Dendritic cell treated with granulocyte-macrophage colony-stimulating factor and Interleukin-4, amounts not matched to agents 40 ng/mL and 50 ng/mL, for 4 days (primary cell): ENCODE data around the gene CRTAP.
A peak's percentile ranks its signal among the peaks of the same experiment; 100 is the strongest.
"Not testable (repeated sequence)": the region's sequence is repeated elsewhere in the genome, so short reads cannot be mapped to it uniquely, and the experiment has no call there.

Source experiments
- H3K27ac Mint-ChIP-seq: one replicate; pipeline ENCODE4 v1.8.0; 2022; ENCODE audit warnings: mild to moderate bottlenecking, mixed read lengths
- H3K27me3 Mint-ChIP-seq: one replicate; pipeline ENCODE4 v1.8.0; 2022; ENCODE audit warnings: mild to moderate bottlenecking, mixed read lengths
- H3K36me3 Mint-ChIP-seq: one replicate; pipeline ENCODE4 v1.8.0; 2022; ENCODE audit warnings: low read depth, mixed read lengths
- H3K4me1 Mint-ChIP-seq: one replicate; pipeline ENCODE4 v1.8.0; 2022; ENCODE audit warnings: low read depth, mixed read lengths
- H3K4me3 Mint-ChIP-seq: one replicate; pipeline ENCODE4 v1.8.0; 2022; ENCODE audit warnings: mild to moderate bottlenecking, moderate library complexity, mixed read lengths
- H3K9me3 Mint-ChIP-seq: one replicate; pipeline ENCODE4 v1.8.0; 2022; ENCODE audit warnings: mixed read lengths
- intact Hi-C: fragments of 100-400 bp; cut with micrococcal nuclease; formaldehyde crosslinking; loops from one replicate; pipeline ENCODE4 v1.15.0; 2022

CRTAP gene

GRCh38 chr3:33089515-33089914 lies 24.3 kb upstream of the CRTAP start:
- H3K27ac Mint-ChIP-seq: no peak overlapping the region
- intact Hi-C loops: no loop called here

GRCh38 chr3:33091746-33092145 lies 22.1 kb upstream of the CRTAP start:
- Mint-ChIP-seq H3K4me1 (peaks cover 90% of the 10 kb centered on the region), H3K27ac (peak overlapping the region; percentile 28), H3K4me3 (no peak overlapping the region), H3K9me3 (no peaks in the 10 kb centered on the region), H3K36me3 (peaks cover 91% of the 10 kb centered on the region), H3K27me3 (no peaks in the 10 kb centered on the region)
- intact Hi-C loops: no loop called here

More at GRCh38 chr3:33089515-33089914, 24.3 kb upstream of the CRTAP start:
- no peaks in the 10 kb centered on the region for H3K9me3 Mint-ChIP-seq
- peaks cover 93% of the 10 kb centered on the region for H3K36me3 Mint-ChIP-seq
- H3K4me3 Mint-ChIP-seq: no peak overlapping the region
- no peaks in the 10 kb centered on the region for H3K27me3 Mint-ChIP-seq
- H3K4me1 Mint-ChIP-seq: peaks cover 89% of the 10 kb centered on the region

- intact Hi-C loops: no loop called here
- Mint-ChIP-seq H3K27me3 (no peaks in the 10 kb centered on the region), H3K9me3 (no peaks in the 10 kb centered on the region), H3K4me1 (peaks cover 81% of the 10 kb centered on the region), H3K27ac (peak overlapping the region; percentile 28), H3K4me3 (no peak overlapping the region), H3K36me3 (peaks cover 87% of the 10 kb centered on the region)
Measured at GRCh38 chr3:33092496-33093254, 21.1 kb upstream of the CRTAP start.

- no peak overlapping the region for H3K4me3 Mint-ChIP-seq
- no peaks in the 10 kb centered on the region for H3K27me3 Mint-ChIP-seq
- no peak overlapping the region for H3K27ac Mint-ChIP-seq
- peaks cover 75% of the 10 kb centered on the region for H3K4me1 Mint-ChIP-seq
- H3K36me3 Mint-ChIP-seq: peaks cover 76% of the 10 kb centered on the region
- intact Hi-C loops: no loop called here
- H3K9me3 Mint-ChIP-seq: no peaks in the 10 kb centered on the region
Measured at GRCh38 chr3:33093847-33094246, 20.0 kb upstream of the CRTAP start.

GRCh38 chr3:33095436-33095835 lies 18.4 kb upstream of the CRTAP start:
- intact Hi-C loops: no loop called here
- no peaks in the 10 kb centered on the region for H3K27me3 Mint-ChIP-seq
- H3K4me1 Mint-ChIP-seq: peaks cover 59% of the 10 kb centered on the region
- H3K36me3 Mint-ChIP-seq: peaks cover 60% of the 10 kb centered on the region
- no peaks in the 10 kb centered on the region for H3K9me3 Mint-ChIP-seq
- peak overlapping the region; percentile 98 for H3K27ac Mint-ChIP-seq
- H3K4me3 Mint-ChIP-seq: peak overlapping the region; percentile 97

- Mint-ChIP-seq H3K4me3 (peak overlapping the region; percentile 97), H3K27me3 (no peaks in the 10 kb centered on the region), H3K36me3 (peaks cover 51% of the 10 kb centered on the region), H3K9me3 (no peaks in the 10 kb centered on the region), H3K27ac (peak overlapping the region; percentile 98), H3K4me1 (peaks cover 51% of the 10 kb centered on the region)
- intact Hi-C loops: loop anchor here (1.0 kb wide), 1 partner anchor 18 kb away; the partner anchor contains the start of gene CRTAP
Measured at GRCh38 chr3:33096093-33096868, 17.5 kb upstream of the CRTAP start.

- Mint-ChIP-seq H3K4me1 (peaks cover 30% of the 10 kb centered on the region), H3K9me3 (no peaks in the 10 kb centered on the region), H3K4me3 (no peak overlapping the region), H3K27ac (no peak overlapping the region), H3K27me3 (no peaks in the 10 kb centered on the region), H3K36me3 (peaks cover 22% of the 10 kb centered on the region)
- intact Hi-C loops: no loop called here
Measured at GRCh38 chr3:33099109-33099645, 14.6 kb upstream of the CRTAP start.

- Mint-ChIP-seq H3K36me3 (peaks cover 19% of the 10 kb centered on the region), H3K27me3 (no peaks in the 10 kb centered on the region), H3K4me3 (no peak overlapping the region), H3K9me3 (no peaks in the 10 kb centered on the region), H3K4me1 (peaks cover 28% of the 10 kb centered on the region), H3K27ac (no peak overlapping the region)
- intact Hi-C loops: no loop called here
Measured at GRCh38 chr3:33099701-33100100, 14.1 kb upstream of the CRTAP start.

GRCh38 chr3:33100229-33100628 lies 13.6 kb upstream of the CRTAP start:
- H3K27me3 Mint-ChIP-seq: no peaks in the 10 kb centered on the region

GRCh38 chr3:33103034-33103433 lies 10.8 kb upstream of the CRTAP start:
- intact Hi-C loops: no loop called here
- H3K27ac Mint-ChIP-seq: no peak overlapping the region
- no peaks in the 10 kb centered on the region for H3K27me3 Mint-ChIP-seq
- H3K9me3 Mint-ChIP-seq: no peaks in the 10 kb centered on the region
- H3K36me3 Mint-ChIP-seq: no peaks in the 10 kb centered on the region
- no peak overlapping the region for H3K4me3 Mint-ChIP-seq
- H3K4me1 Mint-ChIP-seq: peaks cover 38% of the 10 kb centered on the region

More at GRCh38 chr3:33100229-33100628, 13.6 kb upstream of the CRTAP start:
- Mint-ChIP-seq H3K4me3 (no peak overlapping the region), H3K27ac (no peak overlapping the region), H3K36me3 (peaks cover 19% of the 10 kb centered on the region), H3K9me3 (no peaks in the 10 kb centered on the region), H3K4me1 (peaks cover 29% of the 10 kb centered on the region)
- intact Hi-C loops: no loop called here

- Mint-ChIP-seq H3K9me3 (no peaks in the 10 kb centered on the region), H3K27me3 (no peaks in the 10 kb centered on the region), H3K36me3 (no peaks in the 10 kb centered on the region), H3K4me1 (peaks cover 39% of the 10 kb centered on the region), H3K27ac (no peak overlapping the region), H3K4me3 (no peak overlapping the region)
- intact Hi-C loops: no loop called here
Measured at GRCh38 chr3:33103480-33103879, 10.3 kb upstream of the CRTAP start.

GRCh38 chr3:33104803-33105202 lies 9.0 kb upstream of the CRTAP start:
- intact Hi-C loops: no loop called here
- no peaks in the 10 kb centered on the region for H3K9me3 Mint-ChIP-seq
- H3K4me1 Mint-ChIP-seq: peaks cover 47% of the 10 kb centered on the region
- no peaks in the 10 kb centered on the region for H3K27me3 Mint-ChIP-seq
- H3K27ac Mint-ChIP-seq: no peak overlapping the region
- no peak overlapping the region for H3K4me3 Mint-ChIP-seq
- no peaks in the 10 kb centered on the region for H3K36me3 Mint-ChIP-seq

- H3K4me1 Mint-ChIP-seq: peaks cover 49% of the 10 kb centered on the region
- intact Hi-C loops: no loop called here
Measured at GRCh38 chr3:33105341-33105948, 8.4 kb upstream of the CRTAP start.

GRCh38 chr3:33106854-33107253 lies 7.0 kb upstream of the CRTAP start:
- H3K4me3 Mint-ChIP-seq, H3K27me3 Mint-ChIP-seq, intact Hi-C loops, H3K9me3 Mint-ChIP-seq, H3K36me3 Mint-ChIP-seq: not testable (repeated sequence)
- Mint-ChIP-seq H3K4me1 (peaks cover 57% of the 10 kb centered on the region), H3K27ac (peak overlapping the region; percentile 68)

More at GRCh38 chr3:33105341-33105948, 8.4 kb upstream of the CRTAP start:
- Mint-ChIP-seq H3K9me3 (no peaks in the 10 kb centered on the region), H3K36me3 (no peaks in the 10 kb centered on the region), H3K27me3 (no peaks in the 10 kb centered on the region), H3K27ac (no peak overlapping the region), H3K4me3 (no peak overlapping the region)
